ENCODE measurements around the gene DST.

The DST gene

GRCh38 chr6:56642366-56643261 is at the start of gene DST:
Gene DST (minus strand): TSS chr6:56642889.
- DNase-seq (ENCODE audit: low read depth in 2 of 2, low spot score in 1 of 2), result no peak

- no peak for DNase-seq (ENCODE audit: low read depth in 2 of 2, low spot score in 1 of 2)
Observed at GRCh38 chr6:56691814-56692213, 49.1 kb upstream of the DST start.

- DNase-seq (ENCODE audit: low read depth in 2 of 2, low spot score in 1 of 2), result no peak
Observed at GRCh38 chr6:56691286-56691595, 48.6 kb upstream of the DST start.

GRCh38 chr6:56690519-56691285 is 48.0 kb upstream of the DST start:
- no peak for DNase-seq (ENCODE audit: low read depth in 2 of 2, low spot score in 1 of 2)

- no peak for DNase-seq (ENCODE audit: low read depth in 2 of 2, low spot score in 1 of 2)
Observed at GRCh38 chr6:56689663-56690062, 47.0 kb upstream of the DST start.

GRCh38 chr6:56689114-56689513 is 46.4 kb upstream of the DST start:
- DNase-seq (ENCODE audit: low read depth in 2 of 2, low spot score in 1 of 2), result no peak

GRCh38 chr6:56688521-56688920 is 45.8 kb upstream of the DST start:
- DNase-seq (ENCODE audit: low read depth in 2 of 2, low spot score in 1 of 2), result no peak

GRCh38 chr6:56687551-56687950 is 44.9 kb upstream of the DST start:
- DNase-seq (ENCODE audit: low read depth in 2 of 2, low spot score in 1 of 2), result no peak

GRCh38 chr6:56686429-56686828 is 43.7 kb upstream of the DST start:
- no peak for DNase-seq (ENCODE audit: low read depth in 2 of 2, low spot score in 1 of 2)

GRCh38 chr6:56685994-56686393 is 43.3 kb upstream of the DST start:
- DNase-seq (ENCODE audit: low read depth in 2 of 2, low spot score in 1 of 2), result no peak

- DNase-seq (ENCODE audit: low read depth in 2 of 2, low spot score in 1 of 2), result no peak
Observed at GRCh38 chr6:56685102-56685733, 42.5 kb upstream of the DST start.

- no peak for DNase-seq (ENCODE audit: low read depth in 2 of 2, low spot score in 1 of 2)
Observed at GRCh38 chr6:56684342-56685101, 41.8 kb upstream of the DST start.

GRCh38 chr6:56683882-56684281 is 41.2 kb upstream of the DST start:
- DNase-seq (ENCODE audit: low read depth in 2 of 2, low spot score in 1 of 2), result no peak

GRCh38 chr6:56682635-56683034 is 39.9 kb upstream of the DST start:
- DNase-seq (ENCODE audit: low read depth in 2 of 2, low spot score in 1 of 2), result no peak

- no peak for DNase-seq (ENCODE audit: low read depth in 2 of 2, low spot score in 1 of 2)
Observed at GRCh38 chr6:56677559-56677958, 34.9 kb upstream of the DST start.

- no peak for DNase-seq (ENCODE audit: low read depth in 2 of 2, low spot score in 1 of 2)
Observed at GRCh38 chr6:56671651-56672461, 29.2 kb upstream of the DST start.

GRCh38 chr6:56671160-56671559 is 28.5 kb upstream of the DST start:
- DNase-seq (ENCODE audit: low read depth in 2 of 2, low spot score in 1 of 2), result no peak

GRCh38 chr6:56669041-56669440 is 26.4 kb upstream of the DST start:
- no peak for DNase-seq (ENCODE audit: low read depth in 2 of 2, low spot score in 1 of 2)

GRCh38 chr6:56668158-56668557 is 25.5 kb upstream of the DST start:
- no peak for DNase-seq (ENCODE audit: low read depth in 2 of 2, low spot score in 1 of 2)

- no peak for DNase-seq (ENCODE audit: low read depth in 2 of 2, low spot score in 1 of 2)
Observed at GRCh38 chr6:56667336-56667735, 24.6 kb upstream of the DST start.

Data from stimulated activated CD8-positive, alpha-beta memory T cell treated with anti-CD3 and anti-CD28 coated beads, Interleukin-4, amount 100 ng/mL, for 1 hour (primary cell).